H9 (cell line): Measurements from ENCODE around the gene DCAF10. TPM values are rescaled to one million over a fixed set of nuclear protein-coding genes. Genes with fewer than 3 reads are reported as not detected.

Source experiments
- DNase-seq: peaks from one replicate; pipeline ENCODE4 v3.0.0-alpha.2; 2017
- H2AFZ ChIP-seq: one replicate; pipeline ENCODE4 v1.6.1; 2013; ENCODE audit warnings: mild to moderate bottlenecking, low read length, control low read depth, moderate library complexity
- H2AK5ac ChIP-seq: 2 replicates; pipeline ENCODE4 v1.6.1; 2013; ENCODE audit warnings: low read length, control low read depth, mixed read lengths; ENCODE audit not compliant: insufficient read length
- H2BK120ac ChIP-seq: one replicate; pipeline ENCODE4 v1.6.1; 2013; ENCODE audit warnings: low read depth, mild to moderate bottlenecking, low read length, control low read depth, inconsistent platforms; ENCODE audit not compliant: poor library complexity, severe bottlenecking
- H2BK12ac ChIP-seq: 2 replicates; pipeline ENCODE4 v1.6.1; 2013; ENCODE audit warnings: low read length, control low read depth, mixed read lengths, low read depth; ENCODE audit not compliant: insufficient read length
- H2BK15ac ChIP-seq: 2 replicates; pipeline ENCODE4 v1.6.1; 2013; ENCODE audit warnings: low read depth, low read length, control low read depth
- H2BK20ac ChIP-seq: one replicate; pipeline ENCODE4 v1.6.1; 2013; ENCODE audit warnings: low read depth, mild to moderate bottlenecking, low read length, control low read depth, inconsistent platforms; ENCODE audit not compliant: poor library complexity, severe bottlenecking
- H2BK5ac ChIP-seq: 2 replicates; pipeline ENCODE4 v1.6.1; 2013; ENCODE audit warnings: low read length, control low read depth, mixed read lengths; ENCODE audit not compliant: insufficient read length
- H3K14ac ChIP-seq: 2 replicates; pipeline ENCODE4 v1.6.1; 2013; ENCODE audit warnings: low read length, control low read depth; ENCODE audit not compliant: insufficient read depth
- H3K18ac ChIP-seq: 2 replicates; pipeline ENCODE4 v1.6.1; 2013; ENCODE audit warnings: low read depth, mild to moderate bottlenecking, mixed read lengths, low read length, control low read depth; ENCODE audit not compliant: insufficient read length
- H3K23ac ChIP-seq: 2 replicates; pipeline ENCODE4 v1.6.1; 2013; ENCODE audit warnings: low read length, control low read depth, mixed read lengths, low read depth; ENCODE audit not compliant: insufficient read length
- H3K23me2 ChIP-seq: 2 replicates; pipeline ENCODE4 v1.6.1; 2013; ENCODE audit warnings: low read depth, mild to moderate bottlenecking, mixed read lengths, low read length, control low read depth; ENCODE audit not compliant: insufficient read length, poor library complexity, severe bottlenecking
- H3K27ac ChIP-seq: 2 replicates; pipeline ENCODE4 v1.5.1; 2013; ENCODE audit warnings: low read length, control low read depth, mixed read lengths, low read depth; ENCODE audit not compliant: insufficient read length
- H3K27me3 ChIP-seq: 2 replicates; pipeline ENCODE4 v1.6.1; 2013; ENCODE audit warnings: low read length, control low read depth, inconsistent platforms; ENCODE audit not compliant: insufficient read depth
- H3K4ac ChIP-seq: 2 replicates; pipeline ENCODE4 v1.6.1; 2013; ENCODE audit warnings: low read depth, mild to moderate bottlenecking, control low read depth, inconsistent platforms, low read length, moderate library complexity
- H3K4me1 ChIP-seq: 2 replicates; pipeline ENCODE4 v1.6.1; 2013; ENCODE audit warnings: low read length, control low read depth, inconsistent platforms; ENCODE audit not compliant: insufficient read depth
- H3K4me2 ChIP-seq: 2 replicates; pipeline ENCODE4 v1.6.1; 2013; ENCODE audit warnings: low read length, control low read depth, mixed read lengths; ENCODE audit not compliant: insufficient read length, insufficient read depth
- H3K56ac ChIP-seq: 2 replicates; pipeline ENCODE4 v1.6.1; 2013; ENCODE audit warnings: low read depth, mild to moderate bottlenecking, mixed read lengths, low read length, control low read depth; ENCODE audit not compliant: insufficient read length
- H3K79me1 ChIP-seq: 2 replicates; pipeline ENCODE4 v1.6.1; 2013; ENCODE audit warnings: low read depth, mild to moderate bottlenecking, moderate library complexity, low read length, control low read depth, inconsistent platforms; ENCODE audit not compliant: insufficient read depth, poor library complexity, severe bottlenecking
- H3K79me2 ChIP-seq: 2 replicates; pipeline ENCODE4 v1.6.1; 2013; ENCODE audit warnings: low read length, control low read depth, inconsistent platforms; ENCODE audit not compliant: insufficient read depth
- H3K9ac ChIP-seq: 2 replicates; pipeline ENCODE4 v1.6.1; 2013; ENCODE audit warnings: low read length, control low read depth, mixed read lengths; ENCODE audit not compliant: insufficient read length; ENCODE audit errors: extremely low read depth
- H3K9me3 ChIP-seq: one replicate; pipeline ENCODE4 v1.6.1; 2013; ENCODE audit warnings: low read depth, low read length, inconsistent platforms; ENCODE audit not compliant: control insufficient read depth
- H3T11ph ChIP-seq: one replicate; pipeline ENCODE4 v1.6.1; 2013; ENCODE audit warnings: mild to moderate bottlenecking, low read length, control low read depth, inconsistent platforms
- H4K20me1 ChIP-seq: one replicate; pipeline ENCODE4 v1.6.1; 2013; ENCODE audit not compliant: control insufficient read depth, insufficient read length, insufficient read depth
- H4K5ac ChIP-seq: 2 replicates; pipeline ENCODE4 v1.6.1; 2013; ENCODE audit warnings: low read depth, mild to moderate bottlenecking, mixed read lengths, low read length, control low read depth; ENCODE audit not compliant: insufficient read length
- H4K8ac ChIP-seq: replicated peaks from 2 replicates; pipeline ENCODE4 v1.6.1; 2013; ENCODE audit warnings: low read length, control low read depth, mixed read lengths, low read depth; ENCODE audit not compliant: insufficient read length
- H4K91ac ChIP-seq: 2 replicates; pipeline ENCODE4 v1.6.1; 2013; ENCODE audit warnings: low read depth, mild to moderate bottlenecking, moderate library complexity, mixed read lengths, low read length, control low read depth; ENCODE audit not compliant: insufficient read length
- H3K27ac Mint-ChIP-seq, 3 experiments: 2 replicates in 2 of 3; 3 replicates in 1 of 3; pipeline ENCODE4 v1.8.0; 2020 to 2021; ENCODE audit warnings: mixed read lengths in 3 of 3, mild to moderate bottlenecking in 1 of 3, moderate library complexity in 1 of 3
- H3K27me3 Mint-ChIP-seq: 2 replicates; pipeline ENCODE4 v1.8.0; 2021; ENCODE audit warnings: low read depth, mild to moderate bottlenecking, moderate library complexity, mixed read lengths
- H3K36me3 Mint-ChIP-seq, 3 experiments: 2 replicates in 2 of 3; 3 replicates in 1 of 3; pipeline ENCODE4 v1.8.0; 2020 to 2021; ENCODE audit warnings: low read depth in 3 of 3, mixed read lengths in 3 of 3; ENCODE audit not compliant: insufficient read depth in 1 of 3
- H3K4me1 Mint-ChIP-seq, 2 experiments: 2 replicates each; pipeline ENCODE4 v1.8.0; 2020; ENCODE audit warnings: mixed read lengths in 2 of 2
- H3K4me3 Mint-ChIP-seq, 2 experiments: 2 replicates in 1 of 2; 3 replicates in 1 of 2; pipeline ENCODE4 v1.8.0; 2020 to 2021; ENCODE audit warnings: mild to moderate bottlenecking in 2 of 2, mixed read lengths in 2 of 2, moderate library complexity in 1 of 2
- H3K9me3 Mint-ChIP-seq, 2 experiments: 2 replicates in 1 of 2; 3 replicates in 1 of 2; pipeline ENCODE4 v1.8.0; 2020; ENCODE audit warnings: mild to moderate bottlenecking in 2 of 2, mixed read lengths in 2 of 2, moderate library complexity in 1 of 2
- WGBS: extraction: QIAGEN DNeasy Blood & Tissue Kit; methylation state at CpG from one replicate; pipeline ENCODE4 v1.1.7; 2013; ENCODE audit warnings: missing lambda C conversion rate, low lambda C conversion rate, mixed read lengths; ENCODE audit not compliant: insufficient read length; ENCODE audit errors: extremely low coverage; 5-methylcytosine and 5-hydroxymethylcytosine counted together
- total RNA-seq: library from RNA; stranded (reverse); gene quantifications from 2 replicates; pipeline ENCODE4 v1.2.1, GENCODE V29; 2021
- TF ChIP-seq, protein P1 (sequence below): fragments of 200-600 bp; sonication (generic); conservative IDR thresholded peaks from 3 replicates; pipeline ENCODE4 v1.8.0; 2021; ENCODE audit warnings: antibody characterized with exemption, mild to moderate bottlenecking

Gene DCAF10
- total RNA-seq, 1 experiment from 2014 or later: 13.4 TPM

- Histone ChIP-seq H3K56ac (no peak overlapping the region), H3K4me1 (no peaks in the 10 kb centered on the region), H3K18ac (no peak overlapping the region), H3K9ac (no peak overlapping the region), H3K79me1 (no peaks in the 10 kb centered on the region), H4K8ac (no peak overlapping the region), H3K14ac (no peak overlapping the region), H4K91ac (no peak overlapping the region), H3K23ac (no peak overlapping the region), H3K27me3 (no peaks in the 10 kb centered on the region), H3K9me3 (no peaks in the 10 kb centered on the region), H2BK15ac (no peak overlapping the region), H2AFZ (no peak overlapping the region), H4K5ac (no peak overlapping the region), H3K4ac (no peak overlapping the region), H2AK5ac (no peak overlapping the region), H4K20me1 (no peaks in the 10 kb centered on the region), H3K27ac (no peak overlapping the region), H2BK12ac (no peak overlapping the region), H3K4me2 (no peak overlapping the region), H3K79me2 (no peaks in the 10 kb centered on the region), H3T11ph (no peak overlapping the region), H2BK120ac (no peak overlapping the region), H2BK20ac (no peak overlapping the region), H3K23me2 (no peaks in the 10 kb centered on the region), H2BK5ac (no peak overlapping the region)
- no peaks in the 10 kb centered on the region for H3K27me3 Mint-ChIP-seq
- TF ChIP-seq, protein P1, sequence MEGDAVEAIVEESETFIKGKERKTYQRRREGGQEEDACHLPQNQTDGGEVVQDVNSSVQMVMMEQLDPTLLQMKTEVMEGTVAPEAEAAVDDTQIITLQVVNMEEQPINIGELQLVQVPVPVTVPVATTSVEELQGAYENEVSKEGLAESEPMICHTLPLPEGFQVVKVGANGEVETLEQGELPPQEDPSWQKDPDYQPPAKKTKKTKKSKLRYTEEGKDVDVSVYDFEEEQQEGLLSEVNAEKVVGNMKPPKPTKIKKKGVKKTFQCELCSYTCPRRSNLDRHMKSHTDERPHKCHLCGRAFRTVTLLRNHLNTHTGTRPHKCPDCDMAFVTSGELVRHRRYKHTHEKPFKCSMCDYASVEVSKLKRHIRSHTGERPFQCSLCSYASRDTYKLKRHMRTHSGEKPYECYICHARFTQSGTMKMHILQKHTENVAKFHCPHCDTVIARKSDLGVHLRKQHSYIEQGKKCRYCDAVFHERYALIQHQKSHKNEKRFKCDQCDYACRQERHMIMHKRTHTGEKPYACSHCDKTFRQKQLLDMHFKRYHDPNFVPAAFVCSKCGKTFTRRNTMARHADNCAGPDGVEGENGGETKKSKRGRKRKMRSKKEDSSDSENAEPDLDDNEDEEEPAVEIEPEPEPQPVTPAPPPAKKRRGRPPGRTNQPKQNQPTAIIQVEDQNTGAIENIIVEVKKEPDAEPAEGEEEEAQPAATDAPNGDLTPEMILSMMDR: no peak
- H3K9me3 Mint-ChIP-seq: no peaks in the 10 kb centered on the region
- no peak overlapping the region for H3K27ac Mint-ChIP-seq
- no peak for DNase-seq
- no peak overlapping the region for H3K4me3 Mint-ChIP-seq
- no peaks in the 10 kb centered on the region for H3K36me3 Mint-ChIP-seq
- no CpG with 5 or more reads among the region's 2 CpGs for WGBS
- H3K4me1 Mint-ChIP-seq: no peaks in the 10 kb centered on the region
These were observed 51.6 kb downstream of the DCAF10 start for GRCh38 chr9:37852222-37852621.
